Sigmoid colon (tissue), 4 donors: Measurements from ENCODE around the gene XRCC5.

Source experiments
- CTCF ChIP-seq, 4 experiments: fragments of 450-650 bp in 3 of 4; fragments of 200-600 bp in 1 of 4; IDR thresholded peaks; one replicate each; pipeline ENCODE4 v1.5.1; 2016 to 2019; ENCODE audit warnings: antibody characterized with exemption in 4 of 4, mild to moderate bottlenecking in 3 of 4, moderate library complexity in 2 of 4
- POLR2AphosphoS5 ChIP-seq, 4 donors: sonication (generic); formaldehyde crosslinking; IDR thresholded peaks; one replicate each; pipeline ENCODE4 v1.6.1; 2017; ENCODE audit warnings: antibody characterized with exemption in 4 of 4

GRCh38 chr2:216205486-216205885, 96.3 kb downstream of the XRCC5 start:
- TF ChIP-seq CTCF (IDR thresholded peaks at IDR 0.05) (no peak), POLR2AphosphoS5 (IDR thresholded peaks at IDR 0.05) (no peak)
